ENCODE data around the gene TMEM175. TPM values are rescaled to one million over a fixed set of nuclear protein-coding genes. Genes with fewer than 3 reads are reported as not detected.

Gene TMEM175
- total and polyA plus RNA-seq, 2 of the 8 experiments (the other 6 are each of a cell fraction or from before 2014, with no cell fraction given) = 4.9 to 20.7 TPM

DNA sequence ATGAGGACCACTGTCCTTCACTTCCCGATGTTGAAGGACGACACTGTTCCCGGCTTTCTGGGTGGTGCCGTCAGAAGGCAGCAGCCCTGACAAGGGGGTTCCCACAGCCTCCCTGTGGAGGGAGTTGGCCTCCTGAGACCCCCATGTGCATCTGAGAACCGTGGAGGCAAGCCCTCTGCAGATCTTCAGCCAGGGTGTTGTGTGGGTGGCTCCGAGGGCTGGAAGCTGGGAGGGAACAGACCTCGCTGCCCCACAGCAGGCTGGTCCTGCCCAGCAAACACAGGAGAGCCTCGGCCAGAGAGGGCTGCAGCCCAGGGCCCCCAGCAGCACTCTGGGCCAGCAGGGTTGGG is 24.9 kb downstream of the TMEM175 start:
- H3K79me1 ChIP-seq (ENCODE audit: low read depth, low read length) = no peaks in the 10 kb centered on the region
- ChIA-PET CTCF (ENCODE audit: partially characterized antibody) (no interaction called here), POLR2A (ENCODE audit: partially characterized antibody) (interaction anchor here (0.8 kb wide), 1 partner anchor 10 kb away, joined by 3 read pairs; no protein-coding TSS in a partner anchor)
- no peak overlapping the region for H4K91ac ChIP-seq (replicated peaks; ENCODE audit: insufficient read length, low read length)
- H3K23ac ChIP-seq (ENCODE audit: insufficient read length) = no peak overlapping the region
- no peak overlapping the region for H3K14ac ChIP-seq (ENCODE audit: insufficient read length)
- no peaks in the 10 kb centered on the region for H3K23me2 ChIP-seq (ENCODE audit: low read depth, low read length)
- H3K36me3 ChIP-seq (ENCODE audit: control insufficient read depth in 2 of 4, insufficient read depth in 4 of 4, low read length in 3 of 4) = no peaks in the 10 kb centered on the region
- H4K5ac ChIP-seq (ENCODE audit: insufficient read length, low read depth, low read length) = no peak overlapping the region
- TF ChIP-seq KDM4A (IDR thresholded peaks at IDR 0.05; ENCODE audit: low read depth, low read length, severe bottlenecking) (no peak), SP1 (IDR thresholded peaks at IDR 0.05; ENCODE audit: low read depth, low read length) (no peak)
- H3K18ac ChIP-seq (ENCODE audit: extremely low read depth, low read length) = no peak overlapping the region
- no peak overlapping the region for H3K56ac ChIP-seq (replicated peaks; ENCODE audit: insufficient read length, low read depth, low read length)
- DNase-seq (ENCODE audit: low read depth in 1 of 2, low spot score in 2 of 2) (no peak), FAIRE-seq (no peak)
- H2BK20ac ChIP-seq (ENCODE audit: low read length) = no peak overlapping the region
- no peak overlapping the region for H2BK5ac ChIP-seq (ENCODE audit: low read depth, low read length)
- 92% methylated on average over 8 of the region's 8 CpGs; no CpG with 5 or more reads in 1 of the 2 experiments for WGBS, 2 experiments (ENCODE audit: extremely low coverage in 1 of 2, insufficient coverage in 1 of 2, insufficient read length in 1 of 2, insufficient replicate concordance in 2 of 2, low coverage in 1 of 2, low lambda C conversion rate in 2 of 2, missing lambda C conversion rate in 1 of 2)
- no peak overlapping the region for H2BK15ac ChIP-seq (ENCODE audit: low read length)
- H3K4me1 ChIP-seq (replicated peaks in 1 of 4; ENCODE audit: control insufficient read depth in 3 of 4, insufficient read depth in 4 of 4, low read length in 3 of 4) = no peaks in the 10 kb centered on the region
- H3K9me3 ChIP-seq (ENCODE audit: insufficient read depth in 2 of 2, low read depth in 1 of 2, low read length in 1 of 2) = no peaks in the 10 kb centered on the region
- H3K4ac ChIP-seq (replicated peaks; ENCODE audit: insufficient read length, low read depth, low read length) = no peak overlapping the region
- H3K27ac ChIP-seq (ENCODE audit: low read depth, low read length) = no peak overlapping the region
- H3K9ac ChIP-seq (replicated peaks in 1 of 4; ENCODE audit: extremely low read depth in 1 of 4, low read depth in 3 of 4, low read length in 3 of 4) = no peak overlapping the region
- no peak overlapping the region for H3K4me2 ChIP-seq (ENCODE audit: insufficient read depth in 1 of 2, low read depth in 2 of 2, low read length in 2 of 2)
- H2BK120ac ChIP-seq (replicated peaks; ENCODE audit: low read depth, low read length) = no peak overlapping the region
- no peak overlapping the region for H4K8ac ChIP-seq (ENCODE audit: extremely low read depth, insufficient read depth, low read length)
- H2AFZ ChIP-seq (ENCODE audit: low read length) = no peak overlapping the region
- H3K79me2 ChIP-seq (ENCODE audit: control insufficient read depth in 1 of 2, insufficient read depth in 2 of 2, low read length in 2 of 2) = no peaks in the 10 kb centered on the region
- H3K27me3 ChIP-seq (replicated peaks in 1 of 4; ENCODE audit: control insufficient read depth in 3 of 4, extremely low read depth in 1 of 4, insufficient read depth in 3 of 4, low read length in 3 of 4) = no peaks in the 10 kb centered on the region
- H3K4me3 ChIP-seq (ENCODE audit: extremely low read depth in 1 of 4, insufficient read depth in 2 of 4, low read depth in 3 of 4, low read length in 4 of 4) = no peak overlapping the region
- H2AK5ac ChIP-seq (ENCODE audit: low read depth, low read length) = no peak overlapping the region
- H2BK12ac ChIP-seq (ENCODE audit: low read depth, low read length) = no peak overlapping the region
- H4K20me1 ChIP-seq (replicated peaks in 1 of 2; ENCODE audit: control insufficient read depth in 1 of 2, insufficient read depth in 2 of 2, low read length in 2 of 2) = peaks cover 0 to 3% of the 10 kb centered on the region in 2 experiments
